ENCODE results near the gene UNKL.

UNKL gene

GRCh38 chr16:1336619-1337018 lies 77.9 kb downstream of the UNKL start:
- H3K27me3 Mint-ChIP-seq = peaks cover 8% of the 10 kb centered on the region
- DNase-seq (ENCODE audit: low spot score in 2 of 2) = no peak
- no peaks in the 10 kb centered on the region for H3K9me3 Mint-ChIP-seq
- peaks cover 11% of the 10 kb centered on the region for H3K4me1 Mint-ChIP-seq
- peaks cover 10% of the 10 kb centered on the region for H3K36me3 Mint-ChIP-seq (ENCODE audit: insufficient read depth)
- no peak for ATAC-seq (replicated peaks; ENCODE audit: extremely low read depth, poor library complexity, severe bottlenecking)
- no peak overlapping the region for H3K27ac Mint-ChIP-seq (ENCODE audit: low read depth)
- no peak overlapping the region for H3K4me3 Mint-ChIP-seq

GRCh38 chr16:1335996-1336395 lies 78.5 kb downstream of the UNKL start:
- DNase-seq (ENCODE audit: low spot score in 2 of 2) (no peak), ATAC-seq (replicated peaks; ENCODE audit: extremely low read depth, poor library complexity, severe bottlenecking) (no peak)
- Mint-ChIP-seq H3K9me3 (no peaks in the 10 kb centered on the region), H3K27ac (ENCODE audit: low read depth) (no peak overlapping the region), H3K4me3 (no peak overlapping the region), H3K36me3 (ENCODE audit: insufficient read depth) (peaks cover 11% of the 10 kb centered on the region), H3K4me1 (peaks cover 17% of the 10 kb centered on the region), H3K27me3 (peaks cover 8% of the 10 kb centered on the region)

GRCh38 chr16:1335211-1335971 lies 79.1 kb downstream of the UNKL start:
- Mint-ChIP-seq H3K4me3 (peak overlapping the region; percentile 47), H3K4me1 (peaks cover 17% of the 10 kb centered on the region), H3K36me3 (ENCODE audit: insufficient read depth) (peaks cover 11% of the 10 kb centered on the region), H3K27ac (ENCODE audit: low read depth) (no peak overlapping the region), H3K27me3 (peaks cover 8% of the 10 kb centered on the region), H3K9me3 (no peaks in the 10 kb centered on the region)
- ATAC-seq (replicated peaks; ENCODE audit: extremely low read depth, poor library complexity, severe bottlenecking) = no peak
- DNase-seq (ENCODE audit: low spot score in 2 of 2) = no peak

- peaks cover 8% of the 10 kb centered on the region for H3K27me3 Mint-ChIP-seq
These were observed 79.8 kb downstream of the UNKL start for GRCh38 chr16:1334739-1335138.

GRCh38 chr16:1333854-1334700 lies 80.4 kb downstream of the UNKL start:
- Mint-ChIP-seq H3K36me3 (ENCODE audit: insufficient read depth) (peaks cover 11% of the 10 kb centered on the region), H3K27ac (ENCODE audit: low read depth) (no peak overlapping the region), H3K9me3 (no peaks in the 10 kb centered on the region), H3K4me1 (peaks cover 17% of the 10 kb centered on the region), H3K27me3 (peaks cover 8% of the 10 kb centered on the region), H3K4me3 (peak overlapping the region; percentile 47)
- DNase-seq (ENCODE audit: low spot score in 2 of 2) = no peak
- ATAC-seq (replicated peaks; ENCODE audit: extremely low read depth, poor library complexity, severe bottlenecking) = no peak

More at GRCh38 chr16:1334739-1335138, 79.8 kb downstream of the UNKL start:
- DNase-seq (ENCODE audit: low spot score in 2 of 2) (no peak), ATAC-seq (replicated peaks; ENCODE audit: extremely low read depth, poor library complexity, severe bottlenecking) (no peak)
- Mint-ChIP-seq H3K36me3 (ENCODE audit: insufficient read depth) (peaks cover 11% of the 10 kb centered on the region), H3K27ac (ENCODE audit: low read depth) (no peak overlapping the region), H3K4me1 (peaks cover 17% of the 10 kb centered on the region), H3K4me3 (peak overlapping the region; percentile 47), H3K9me3 (no peaks in the 10 kb centered on the region)

- ATAC-seq (replicated peaks; ENCODE audit: extremely low read depth, poor library complexity, severe bottlenecking) = peak; percentile 48
- Mint-ChIP-seq H3K27ac (ENCODE audit: low read depth) (peak within 1 kb of the TSS; percentile 82), H3K27me3 (peaks cover 8% of the 10 kb centered on the region), H3K4me1 (peaks cover 17% of the 10 kb centered on the region), H3K36me3 (ENCODE audit: insufficient read depth) (peaks cover 13% of the 10 kb centered on the region), H3K4me3 (peak within 1 kb of the TSS; percentile 81), H3K9me3 (no peaks in the 10 kb centered on the region)
- DNase-seq (ENCODE audit: low spot score in 2 of 2) = no peak
These were observed 81.2 kb downstream of the UNKL start, which contains the start of gene BAIAP3 for GRCh38 chr16:1333149-1333812. Gene BAIAP3 (plus strand): TSS chr16:1333645. CDS start chr16:1338550, 4,905 bp downstream.

GRCh38 chr16:1332618-1333148 lies 81.8 kb downstream of the UNKL start:
- ATAC-seq (replicated peaks; ENCODE audit: extremely low read depth, poor library complexity, severe bottlenecking) (no peak), DNase-seq (ENCODE audit: low spot score in 2 of 2) (no peak)
- Mint-ChIP-seq H3K4me1 (peaks cover 17% of the 10 kb centered on the region), H3K9me3 (no peaks in the 10 kb centered on the region), H3K27me3 (peaks cover 8% of the 10 kb centered on the region), H3K36me3 (ENCODE audit: insufficient read depth) (peaks cover 13% of the 10 kb centered on the region), H3K27ac (ENCODE audit: low read depth) (peak overlapping the region; percentile 82), H3K4me3 (peak overlapping the region; percentile 81)

- Mint-ChIP-seq H3K4me3 (peak overlapping the region; percentile 81), H3K27me3 (peaks cover 8% of the 10 kb centered on the region), H3K9me3 (no peaks in the 10 kb centered on the region), H3K4me1 (peaks cover 17% of the 10 kb centered on the region), H3K36me3 (ENCODE audit: insufficient read depth) (peaks cover 13% of the 10 kb centered on the region), H3K27ac (ENCODE audit: low read depth) (peak overlapping the region; percentile 82)
- DNase-seq (ENCODE audit: low spot score in 2 of 2) = peak in 1 of 2 donors; percentile 59
- ATAC-seq (replicated peaks; ENCODE audit: extremely low read depth, poor library complexity, severe bottlenecking) = peak; percentile 53
These were observed 82.5 kb downstream of the UNKL start for GRCh38 chr16:1331712-1332617.

GRCh38 chr16:1330931-1331711 lies 83.4 kb downstream of the UNKL start:
- ATAC-seq (replicated peaks; ENCODE audit: extremely low read depth, poor library complexity, severe bottlenecking) (no peak), DNase-seq (ENCODE audit: low spot score in 2 of 2) (no peak)
- Mint-ChIP-seq H3K27ac (ENCODE audit: low read depth) (peak overlapping the region; percentile 82), H3K36me3 (ENCODE audit: insufficient read depth) (peaks cover 14% of the 10 kb centered on the region), H3K9me3 (no peaks in the 10 kb centered on the region), H3K4me3 (peak overlapping the region; percentile 81), H3K27me3 (peaks cover 8% of the 10 kb centered on the region), H3K4me1 (peaks cover 17% of the 10 kb centered on the region)

GRCh38 chr16:1330260-1330914 lies 84.1 kb downstream of the UNKL start:
- DNase-seq (ENCODE audit: low spot score in 2 of 2) = no peak
- H3K9me3 Mint-ChIP-seq = no peaks in the 10 kb centered on the region
- H3K27me3 Mint-ChIP-seq = peaks cover 8% of the 10 kb centered on the region
- H3K36me3 Mint-ChIP-seq (ENCODE audit: insufficient read depth) = peaks cover 13% of the 10 kb centered on the region
- no peak overlapping the region for H3K4me3 Mint-ChIP-seq
- peaks cover 17% of the 10 kb centered on the region for H3K4me1 Mint-ChIP-seq
- no peak overlapping the region for H3K27ac Mint-ChIP-seq (ENCODE audit: low read depth)
- ATAC-seq (replicated peaks; ENCODE audit: extremely low read depth, poor library complexity, severe bottlenecking) = no peak
